Measurements from ENCODE around the gene ARHGEF28.

ARHGEF28 gene

GRCh38 chr5:73702534-73702933 lies 76.5 kb downstream of the ARHGEF28 start:
- Histone ChIP-seq H3K4me3 (ENCODE audit: low read depth in 1 of 5, low read length in 5 of 5) (no peak overlapping the region), H3K27me3 (ENCODE audit: control insufficient read depth in 5 of 5, insufficient read depth in 4 of 5, low read length in 5 of 5) (no peaks in the 10 kb centered on the region), H3K9ac (ENCODE audit: low read length in 5 of 5) (no peak overlapping the region), H3K4me1 (ENCODE audit: control insufficient read depth in 5 of 5, insufficient read depth in 5 of 5, low read length in 5 of 5) (peaks cover 0 to 9% (median 3%) of the 10 kb centered on the region in 5 donors), H3K9me3 (ENCODE audit: control insufficient read depth in 5 of 5, low read length in 5 of 5) (no peaks in the 10 kb centered on the region), H3K36me3 (ENCODE audit: control insufficient read depth in 5 of 5, insufficient read depth in 5 of 5, low read length in 5 of 5) (no peaks in the 10 kb centered on the region), H3K27ac (ENCODE audit: low read depth, low read length) (no peak overlapping the region)

- Histone ChIP-seq H3K27me3 (ENCODE audit: control insufficient read depth in 5 of 5, insufficient read depth in 4 of 5, low read length in 5 of 5) (no peaks in the 10 kb centered on the region), H3K9me3 (ENCODE audit: control insufficient read depth in 5 of 5, low read length in 5 of 5) (no peaks in the 10 kb centered on the region), H3K36me3 (ENCODE audit: control insufficient read depth in 5 of 5, insufficient read depth in 5 of 5, low read length in 5 of 5) (no peaks in the 10 kb centered on the region), H3K4me1 (ENCODE audit: control insufficient read depth in 5 of 5, insufficient read depth in 5 of 5, low read length in 5 of 5) (peaks cover 0 to 9% (median 3%) of the 10 kb centered on the region in 5 donors), H3K27ac (ENCODE audit: low read depth, low read length) (no peak overlapping the region), H3K4me3 (ENCODE audit: low read depth in 1 of 5, low read length in 5 of 5) (no peak overlapping the region), H3K9ac (ENCODE audit: low read length in 5 of 5) (no peak overlapping the region)
Measured at GRCh38 chr5:73702951-73703350, 77.0 kb downstream of the ARHGEF28 start.

- Histone ChIP-seq H3K27ac (ENCODE audit: low read depth, low read length) (no peak overlapping the region), H3K4me3 (ENCODE audit: low read depth in 1 of 5, low read length in 5 of 5) (no peak overlapping the region), H3K4me1 (ENCODE audit: control insufficient read depth in 5 of 5, insufficient read depth in 5 of 5, low read length in 5 of 5) (peaks cover 0 to 9% (median 0%) of the 10 kb centered on the region in 5 donors), H3K36me3 (ENCODE audit: control insufficient read depth in 5 of 5, insufficient read depth in 5 of 5, low read length in 5 of 5) (peaks cover 0 to 4% (median 0%) of the 10 kb centered on the region in 5 donors), H3K9me3 (ENCODE audit: control insufficient read depth in 5 of 5, low read length in 5 of 5) (peaks cover 3 to 12% (median 8%) of the 10 kb centered on the region in 5 donors), H3K27me3 (ENCODE audit: control insufficient read depth in 5 of 5, insufficient read depth in 4 of 5, low read length in 5 of 5) (no peaks in the 10 kb centered on the region), H3K9ac (ENCODE audit: low read length in 5 of 5) (no peak overlapping the region)
Measured at GRCh38 chr5:73705364-73705763, 79.4 kb downstream of the ARHGEF28 start.

GRCh38 chr5:73706963-73707362 lies 81.0 kb downstream of the ARHGEF28 start:
- H3K4me3 ChIP-seq (ENCODE audit: low read depth in 1 of 5, low read length in 5 of 5): no peak overlapping the region
- H3K9ac ChIP-seq (ENCODE audit: low read length in 5 of 5): no peak overlapping the region
- peaks cover 3 to 12% (median 8%) of the 10 kb centered on the region in 5 donors for H3K9me3 ChIP-seq (ENCODE audit: control insufficient read depth in 5 of 5, low read length in 5 of 5)
- no peaks in the 10 kb centered on the region for H3K27me3 ChIP-seq (ENCODE audit: control insufficient read depth in 5 of 5, insufficient read depth in 4 of 5, low read length in 5 of 5)
- H3K36me3 ChIP-seq (ENCODE audit: control insufficient read depth in 5 of 5, insufficient read depth in 5 of 5, low read length in 5 of 5): peaks cover 0 to 4% (median 0%) of the 10 kb centered on the region in 5 donors
- H3K4me1 ChIP-seq (ENCODE audit: control insufficient read depth in 5 of 5, insufficient read depth in 5 of 5, low read length in 5 of 5): peaks cover 0 to 9% (median 0%) of the 10 kb centered on the region in 5 donors
- H3K27ac ChIP-seq (ENCODE audit: low read depth, low read length): no peak overlapping the region

GRCh38 chr5:73709536-73710129 lies 83.6 kb downstream of the ARHGEF28 start:
- Histone ChIP-seq H3K4me3 (ENCODE audit: low read depth in 1 of 5, low read length in 5 of 5) (no peak overlapping the region), H3K27ac (ENCODE audit: low read depth, low read length) (no peak overlapping the region), H3K36me3 (ENCODE audit: control insufficient read depth in 5 of 5, insufficient read depth in 5 of 5, low read length in 5 of 5) (peaks cover 0 to 4% (median 0%) of the 10 kb centered on the region in 5 donors), H3K9me3 (ENCODE audit: control insufficient read depth in 5 of 5, low read length in 5 of 5) (peaks cover 3 to 12% (median 8%) of the 10 kb centered on the region in 5 donors), H3K9ac (ENCODE audit: low read length in 5 of 5) (no peak overlapping the region), H3K4me1 (ENCODE audit: control insufficient read depth in 5 of 5, insufficient read depth in 5 of 5, low read length in 5 of 5) (peaks cover 0 to 18% (median 3%) of the 10 kb centered on the region in 5 donors), H3K27me3 (ENCODE audit: control insufficient read depth in 5 of 5, insufficient read depth in 4 of 5, low read length in 5 of 5) (no peaks in the 10 kb centered on the region)

- no peaks in the 10 kb centered on the region for H3K27me3 ChIP-seq (ENCODE audit: control insufficient read depth in 5 of 5, insufficient read depth in 4 of 5, low read length in 5 of 5)
- no peaks in the 10 kb centered on the region for H3K9me3 ChIP-seq (ENCODE audit: control insufficient read depth in 5 of 5, low read length in 5 of 5)
- H3K4me3 ChIP-seq (ENCODE audit: low read depth in 1 of 5, low read length in 5 of 5): no peak overlapping the region
- peaks cover 3 to 29% (median 3%) of the 10 kb centered on the region in 5 donors for H3K4me1 ChIP-seq (ENCODE audit: control insufficient read depth in 5 of 5, insufficient read depth in 5 of 5, low read length in 5 of 5)
- H3K27ac ChIP-seq (ENCODE audit: low read depth, low read length): no peak overlapping the region
- H3K36me3 ChIP-seq (ENCODE audit: control insufficient read depth in 5 of 5, insufficient read depth in 5 of 5, low read length in 5 of 5): no peaks in the 10 kb centered on the region
- no peak overlapping the region for H3K9ac ChIP-seq (ENCODE audit: low read length in 5 of 5)
Measured at GRCh38 chr5:73716284-73716808, 90.3 kb downstream of the ARHGEF28 start.

- Histone ChIP-seq H3K4me1 (ENCODE audit: control insufficient read depth in 5 of 5, insufficient read depth in 5 of 5, low read length in 5 of 5) (peaks cover 0 to 15% (median 0%) of the 10 kb centered on the region in 5 donors), H3K27me3 (ENCODE audit: control insufficient read depth in 5 of 5, insufficient read depth in 4 of 5, low read length in 5 of 5) (no peaks in the 10 kb centered on the region), H3K27ac (ENCODE audit: low read depth, low read length) (no peak overlapping the region), H3K9me3 (ENCODE audit: control insufficient read depth in 5 of 5, low read length in 5 of 5) (no peaks in the 10 kb centered on the region), H3K9ac (ENCODE audit: low read length in 5 of 5) (no peak overlapping the region), H3K36me3 (ENCODE audit: control insufficient read depth in 5 of 5, insufficient read depth in 5 of 5, low read length in 5 of 5) (no peaks in the 10 kb centered on the region), H3K4me3 (ENCODE audit: low read depth in 1 of 5, low read length in 5 of 5) (no peak overlapping the region)
Measured at GRCh38 chr5:73718762-73719161, 92.8 kb downstream of the ARHGEF28 start.

- no peaks in the 10 kb centered on the region for H3K27me3 ChIP-seq (ENCODE audit: control insufficient read depth in 5 of 5, insufficient read depth in 4 of 5, low read length in 5 of 5)
- H3K36me3 ChIP-seq (ENCODE audit: control insufficient read depth in 5 of 5, insufficient read depth in 5 of 5, low read length in 5 of 5): no peaks in the 10 kb centered on the region
- no peak overlapping the region for H3K4me3 ChIP-seq (ENCODE audit: low read depth in 1 of 5, low read length in 5 of 5)
- H3K9me3 ChIP-seq (ENCODE audit: control insufficient read depth in 5 of 5, low read length in 5 of 5): no peaks in the 10 kb centered on the region
- H3K4me1 ChIP-seq (ENCODE audit: control insufficient read depth in 5 of 5, insufficient read depth in 5 of 5, low read length in 5 of 5): peaks cover 0 to 10% (median 0%) of the 10 kb centered on the region in 5 donors
- H3K9ac ChIP-seq (ENCODE audit: low read length in 5 of 5): no peak overlapping the region
- H3K27ac ChIP-seq (ENCODE audit: low read depth, low read length): no peak overlapping the region
Measured at GRCh38 chr5:73719632-73720031, 93.6 kb downstream of the ARHGEF28 start.

- H3K9me3 ChIP-seq (ENCODE audit: control insufficient read depth in 5 of 5, low read length in 5 of 5): no peaks in the 10 kb centered on the region
- no peaks in the 10 kb centered on the region for H3K27me3 ChIP-seq (ENCODE audit: control insufficient read depth in 5 of 5, insufficient read depth in 4 of 5, low read length in 5 of 5)
- no peak overlapping the region for H3K4me3 ChIP-seq (ENCODE audit: low read depth in 1 of 5, low read length in 5 of 5)
- no peak overlapping the region for H3K9ac ChIP-seq (ENCODE audit: low read length in 5 of 5)
- peaks cover 0 to 1% (median 0%) of the 10 kb centered on the region in 5 donors for H3K4me1 ChIP-seq (ENCODE audit: control insufficient read depth in 5 of 5, insufficient read depth in 5 of 5, low read length in 5 of 5)
- H3K36me3 ChIP-seq (ENCODE audit: control insufficient read depth in 5 of 5, insufficient read depth in 5 of 5, low read length in 5 of 5): no peaks in the 10 kb centered on the region
- H3K27ac ChIP-seq (ENCODE audit: low read depth, low read length): no peak overlapping the region
Measured at GRCh38 chr5:73722231-73722630, 96.2 kb downstream of the ARHGEF28 start.

- H3K4me3 ChIP-seq (ENCODE audit: low read depth in 1 of 5, low read length in 5 of 5): no peak overlapping the region
- peaks cover 0 to 9% (median 2%) of the 10 kb centered on the region in 5 donors for H3K4me1 ChIP-seq (ENCODE audit: control insufficient read depth in 5 of 5, insufficient read depth in 5 of 5, low read length in 5 of 5)
- H3K27ac ChIP-seq (ENCODE audit: low read depth, low read length): no peak overlapping the region
- H3K9ac ChIP-seq (ENCODE audit: low read length in 5 of 5): no peak overlapping the region
- no peaks in the 10 kb centered on the region for H3K27me3 ChIP-seq (ENCODE audit: control insufficient read depth in 5 of 5, insufficient read depth in 4 of 5, low read length in 5 of 5)
- H3K9me3 ChIP-seq (ENCODE audit: control insufficient read depth in 5 of 5, low read length in 5 of 5): no peaks in the 10 kb centered on the region
- no peaks in the 10 kb centered on the region for H3K36me3 ChIP-seq (ENCODE audit: control insufficient read depth in 5 of 5, insufficient read depth in 5 of 5, low read length in 5 of 5)
Measured at GRCh38 chr5:73726071-73726470, 100.1 kb downstream of the ARHGEF28 start.

Measured in subcutaneous abdominal adipose tissue (tissue), 5 donors.